Raji (cell line): Measurements from ENCODE around the gene SOS2.

ENCODE experiments used
- POLR2A ChIP-seq: IDR thresholded peaks from 2 replicates; pipeline ENCODE4 v1.6.1; 2011; ENCODE audit warnings: low read depth, low read length, control low read depth; ENCODE audit not compliant: insufficient read depth

SOS2 gene

GRCh38 chr14:50233166-50233950, 2.0 kb upstream of the SOS2 start:
- TF ChIP-seq POLR2A, result no peak

GRCh38 chr14:50232276-50232642, 881 bp upstream of the SOS2 start:
- TF ChIP-seq POLR2A, result no peak

- no peak for TF ChIP-seq POLR2A
Measured at GRCh38 chr14:50230701-50231474, 490 bp downstream of the SOS2 start.

GRCh38 chr14:50230401-50230700, 1.0 kb downstream of the SOS2 start:
- TF ChIP-seq POLR2A, result no peak

- no peak for TF ChIP-seq POLR2A
Measured at GRCh38 chr14:50229681-50230080, 1.7 kb downstream of the SOS2 start.

GRCh38 chr14:50228313-50228712, 3.1 kb downstream of the SOS2 start:
- TF ChIP-seq POLR2A, result no peak

- TF ChIP-seq POLR2A, result no peak
Measured at GRCh38 chr14:50225974-50226297, 5.4 kb downstream of the SOS2 start.

GRCh38 chr14:50225067-50225973, 6.1 kb downstream of the SOS2 start:
- TF ChIP-seq POLR2A, result no peak

- no peak for TF ChIP-seq POLR2A
Measured at GRCh38 chr14:50222055-50222613, 9.2 kb downstream of the SOS2 start.

GRCh38 chr14:50218501-50218900, 12.9 kb downstream of the SOS2 start:
- no peak for TF ChIP-seq POLR2A

GRCh38 chr14:50215416-50215815, 16.0 kb downstream of the SOS2 start:
- no peak for TF ChIP-seq POLR2A

GRCh38 chr14:50213795-50214194, 17.6 kb downstream of the SOS2 start:
- no peak for TF ChIP-seq POLR2A

- TF ChIP-seq POLR2A, result no peak
Measured at GRCh38 chr14:50212726-50213125, 18.7 kb downstream of the SOS2 start.

- TF ChIP-seq POLR2A, result no peak
Measured at GRCh38 chr14:50210074-50210473, 21.3 kb downstream of the SOS2 start.

GRCh38 chr14:50198499-50198898, 32.9 kb downstream of the SOS2 start:
- no peak for TF ChIP-seq POLR2A
